ENCODE measurements around the gene MUC16. TPM values are rescaled to one million over a fixed set of nuclear protein-coding genes. Genes with fewer than 3 reads are reported as not detected.
"Not testable (repeated sequence)": the region's sequence is repeated elsewhere in the genome, so short reads cannot be mapped to it uniquely, and the experiment has no call there.

The MUC16 gene
- total and polyA plus RNA-seq, 8 donors, result under 0.01 to 1.1 (median 0.04) TPM; not detected in 2

GRCh38 chr19:9054207-9054606 lies 44.0 kb upstream of the MUC16 start:
- no peak for DNase-seq
- TF ChIP-seq CTCF (IDR thresholded peaks at IDR 0.05), result no peak
- intact Hi-C loops (cut with DNase I), result no loop called here

GRCh38 chr19:9053674-9054073 lies 43.5 kb upstream of the MUC16 start:
- intact Hi-C loops (cut with DNase I); DNase-seq; H3K36me3 ChIP-seq; H3K27ac ChIP-seq; H3K9me3 ChIP-seq; H3K4me1 ChIP-seq; H3K4me3 ChIP-seq; ATAC-seq: not testable (repeated sequence)
- H3K27me3 ChIP-seq, result peaks cover 0 to 49% of the 10 kb centered on the region in 2 donors

More at GRCh38 chr19:9054207-9054606, 44.0 kb upstream of the MUC16 start:
- Histone ChIP-seq H3K4me1 (no peaks in the 10 kb centered on the region), H3K27me3 (peaks cover 0 to 53% of the 10 kb centered on the region in 2 donors), H3K4me3 (no peak overlapping the region), H3K36me3 (no peaks in the 10 kb centered on the region), H3K27ac (no peak overlapping the region), H3K9me3 (no peaks in the 10 kb centered on the region)
- no peak for ATAC-seq

GRCh38 chr19:9052894-9053293 lies 42.7 kb upstream of the MUC16 start:
- intact Hi-C loops (cut with DNase I), result no loop called here
- no peak for DNase-seq
- H3K36me3 ChIP-seq, result no peaks in the 10 kb centered on the region
- H3K27me3 ChIP-seq, result peaks cover 0 to 41% of the 10 kb centered on the region in 2 donors
- no peaks in the 10 kb centered on the region for H3K9me3 ChIP-seq
- no peaks in the 10 kb centered on the region for H3K4me1 ChIP-seq
- TF ChIP-seq CTCF (IDR thresholded peaks at IDR 0.05), result no peak
- no peak overlapping the region for H3K4me3 ChIP-seq
- no peak overlapping the region for H3K27ac ChIP-seq
- ATAC-seq, result no peak

- no peaks in the 10 kb centered on the region for H3K4me1 ChIP-seq
- H3K36me3 ChIP-seq, result no peaks in the 10 kb centered on the region
- no peak overlapping the region for H3K27ac ChIP-seq
- ATAC-seq, result no peak
- H3K27me3 ChIP-seq, result peaks cover 0 to 12% of the 10 kb centered on the region in 2 donors
- intact Hi-C loops (cut with DNase I), result no loop called here
- H3K9me3 ChIP-seq, result no peaks in the 10 kb centered on the region
- no peak overlapping the region for H3K4me3 ChIP-seq
- DNase-seq, result no peak
- TF ChIP-seq CTCF (IDR thresholded peaks at IDR 0.05), result no peak
These were observed 36.5 kb upstream of the MUC16 start for GRCh38 chr19:9046694-9047093.

GRCh38 chr19:9044449-9044848 lies 34.2 kb upstream of the MUC16 start:
- intact Hi-C loops (cut with DNase I), result no loop called here
- no peak for TF ChIP-seq CTCF (IDR thresholded peaks at IDR 0.05)
- H3K9me3 ChIP-seq, result no peaks in the 10 kb centered on the region
- peaks cover 0 to 12% of the 10 kb centered on the region in 2 donors for H3K27me3 ChIP-seq
- no peak overlapping the region for H3K4me3 ChIP-seq
- DNase-seq (no peak), ATAC-seq (no peak)
- H3K4me1 ChIP-seq, result no peaks in the 10 kb centered on the region
- no peak overlapping the region for H3K27ac ChIP-seq
- no peaks in the 10 kb centered on the region for H3K36me3 ChIP-seq

- no peaks in the 10 kb centered on the region for H3K36me3 ChIP-seq
- intact Hi-C loops (cut with DNase I), result no loop called here
- no peak overlapping the region for H3K4me3 ChIP-seq
- H3K9me3 ChIP-seq, result no peaks in the 10 kb centered on the region
- no peak overlapping the region for H3K27ac ChIP-seq
- H3K27me3 ChIP-seq, result peaks cover 0 to 15% of the 10 kb centered on the region in 2 donors
- ATAC-seq (no peak), DNase-seq (no peak)
- no peak for TF ChIP-seq CTCF (IDR thresholded peaks at IDR 0.05)
- no peaks in the 10 kb centered on the region for H3K4me1 ChIP-seq
These were observed 33.3 kb upstream of the MUC16 start for GRCh38 chr19:9043524-9043923.

All from left lung (tissue), 10 donors.